BLaER1 treated with 17β-estradiol and CSF1 and Interleukin-3, amounts not matched to agents 10 nM and 100 nM (cell line): ENCODE measurements around the gene SOHLH1.
A peak's percentile ranks its signal among the peaks of the same experiment; 100 is the strongest.

Experiments
- H3K27ac ChIP-seq, 11 experiments: shearing (Covaris generic); formaldehyde crosslinking; 2 replicates each; pipeline ENCODE4 v1.8.1; 2022
- H3K27me3 ChIP-seq, 11 experiments: shearing (Covaris generic); formaldehyde crosslinking; 2 replicates each; pipeline ENCODE4 v1.8.1; 2022
- H3K36me3 ChIP-seq, 11 experiments: shearing (Covaris generic); formaldehyde crosslinking; 2 replicates each; pipeline ENCODE4 v1.8.1; 2022
- H3K4me1 ChIP-seq, 10 experiments: shearing (Covaris generic); formaldehyde crosslinking; 2 replicates each; pipeline ENCODE4 v1.8.1; 2022
- H3K4me2 ChIP-seq, 11 experiments: shearing (Covaris generic); formaldehyde crosslinking; 2 replicates each; pipeline ENCODE4 v1.8.1; 2022
- H3K4me3 ChIP-seq, 10 experiments: shearing (Covaris generic); formaldehyde crosslinking; 2 replicates each; pipeline ENCODE4 v1.8.1; 2022
- H3K9ac ChIP-seq, 11 experiments: shearing (Covaris generic); formaldehyde crosslinking; 2 replicates each; pipeline ENCODE4 v1.8.1; 2022
- H3K9me3 ChIP-seq, 11 experiments: shearing (Covaris generic); formaldehyde crosslinking; replicated peaks in 1 of 11; 2 replicates each; pipeline ENCODE4 v1.8.1; 2022
- H4K20me1 ChIP-seq, 11 experiments: shearing (Covaris generic); formaldehyde crosslinking; 2 replicates each; pipeline ENCODE4 v1.8.1; 2022
- Cebpa-rat ChIP-seq, 11 experiments: shearing (Covaris generic); IDR thresholded peaks; 2 replicates each; pipeline ENCODE4 v1.8.1; 2022

The SOHLH1 gene

GRCh38 chr9:135657416-135657815 lies 41.9 kb downstream of the SOHLH1 start:
- Histone ChIP-seq H3K27ac (no peak overlapping the region), H3K4me3 (no peak overlapping the region), H3K9me3 (peaks cover 17 to 22% (median 19%) of the 10 kb centered on the region in 11 experiments), H3K27me3 (no peaks in the 10 kb centered on the region), H3K9ac (no peak overlapping the region), H3K36me3 (no peaks in the 10 kb centered on the region), H3K4me2 (no peak overlapping the region), H3K4me1 (0 out of 20 replicates have a peak, but pooled peaks cover 0 to 6% (median 0%) of the 10 kb centered on the region in 10 experiments), H4K20me1 (no peaks in the 10 kb centered on the region)
- no peak for TF ChIP-seq Cebpa-rat (IDR thresholded peaks at IDR 0.05)

DNA sequence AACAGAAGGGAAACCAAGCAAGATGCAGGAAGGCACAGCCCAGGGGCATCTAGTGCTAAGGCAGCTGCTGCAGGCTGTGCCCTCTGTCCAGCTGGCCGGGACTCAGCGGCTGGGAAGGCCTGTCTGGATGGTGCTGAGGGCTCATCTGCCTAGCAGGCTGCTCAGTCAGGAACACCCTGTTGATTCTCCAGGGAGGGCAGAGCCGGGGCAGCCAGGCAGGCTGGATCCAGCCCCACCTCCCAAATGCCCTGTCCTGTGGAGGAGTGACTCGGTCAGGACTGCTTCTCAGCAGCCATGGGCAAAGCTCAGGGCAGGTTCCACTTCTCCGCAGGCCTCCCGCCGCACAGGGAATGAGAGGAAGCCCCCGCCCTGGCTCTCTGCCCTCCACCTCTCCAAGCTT lies 44.0 kb downstream of the SOHLH1 start:
- no peaks in the 10 kb centered on the region for H4K20me1 ChIP-seq
- no peak for TF ChIP-seq Cebpa-rat (IDR thresholded peaks at IDR 0.05)
- H3K4me1 ChIP-seq: 0 out of 20 replicates have a peak, but pooled peaks cover 0 to 6% (median 0%) of the 10 kb centered on the region in 10 experiments
- no peaks in the 10 kb centered on the region for H3K27me3 ChIP-seq
- no peak overlapping the region for H3K27ac ChIP-seq
- no peaks in the 10 kb centered on the region for H3K36me3 ChIP-seq
- H3K9ac ChIP-seq: no peak overlapping the region
- no peak overlapping the region for H3K4me3 ChIP-seq
- 0 out of 22 replicates have a peak overlapping the region, but pooled peaks of 1 of the 11 experiments have one; percentile 3 for H3K4me2 ChIP-seq
- peaks cover 34 to 40% (median 37%) of the 10 kb centered on the region in 11 experiments for H3K9me3 ChIP-seq

- H3K9me3 ChIP-seq: peaks cover 83 to 89% (median 86%) of the 10 kb centered on the region in 11 experiments
- TF ChIP-seq Cebpa-rat (IDR thresholded peaks at IDR 0.05): no peak
- no peak overlapping the region for H3K4me3 ChIP-seq
- no peaks in the 10 kb centered on the region for H4K20me1 ChIP-seq
- H3K27ac ChIP-seq: no peak overlapping the region
- H3K9ac ChIP-seq: no peak overlapping the region
- H3K36me3 ChIP-seq: no peaks in the 10 kb centered on the region; a peak in 2 of 22 replicates
- H3K27me3 ChIP-seq: no peaks in the 10 kb centered on the region
- H3K4me2 ChIP-seq: no peak overlapping the region
- 0 out of 20 replicates have a peak, but pooled peaks cover 0 to 3% (median 0%) of the 10 kb centered on the region in 10 experiments for H3K4me1 ChIP-seq
Observed at GRCh38 chr9:135650408-135650807, 48.9 kb downstream of the SOHLH1 start.

DNA sequence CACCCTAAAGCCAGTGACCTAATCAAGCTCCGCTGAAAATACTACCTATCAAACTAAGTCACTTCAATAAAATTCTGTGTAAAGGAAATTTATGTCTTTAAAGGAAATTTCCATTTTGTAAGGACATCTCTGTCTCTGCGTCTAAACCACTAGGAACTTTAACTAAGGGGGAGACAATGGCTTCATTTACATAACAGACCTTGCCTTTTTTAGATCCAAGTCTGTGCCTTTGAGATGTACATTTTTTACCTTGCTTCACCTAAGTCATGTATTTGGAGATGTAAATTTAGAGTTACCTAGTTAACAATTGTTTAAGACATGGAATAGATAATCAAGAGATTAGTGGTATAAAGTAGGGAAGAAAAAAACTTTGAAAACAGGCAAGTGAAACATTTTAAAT lies 49.8 kb downstream of the SOHLH1 start:
- H3K4me3 ChIP-seq: no peak overlapping the region
- H3K9ac ChIP-seq: no peak overlapping the region
- H3K27ac ChIP-seq: no peak overlapping the region
- H3K36me3 ChIP-seq: no peaks in the 10 kb centered on the region; a peak in 2 of 22 replicates
- peaks cover 92 to 98% (median 94%) of the 10 kb centered on the region in 11 experiments for H3K9me3 ChIP-seq
- no peak overlapping the region for H3K4me2 ChIP-seq
- no peaks in the 10 kb centered on the region for H3K27me3 ChIP-seq
- no peak for TF ChIP-seq Cebpa-rat (IDR thresholded peaks at IDR 0.05)
- H3K4me1 ChIP-seq: no peaks in the 10 kb centered on the region
- H4K20me1 ChIP-seq: no peaks in the 10 kb centered on the region

- Histone ChIP-seq H3K4me3 (peak overlapping the region in 1 of 10 experiments; percentile 21; a peak in 1 of 20 replicates), H3K9me3 (peaks cover 93 to 99% (median 97%) of the 10 kb centered on the region in 11 experiments), H3K27me3 (no peaks in the 10 kb centered on the region), H3K9ac (no peak overlapping the region), H3K4me2 (no peak overlapping the region), H3K4me1 (no peaks in the 10 kb centered on the region), H3K27ac (no peak overlapping the region), H3K36me3 (no peaks in the 10 kb centered on the region; a peak in 2 of 22 replicates), H4K20me1 (no peaks in the 10 kb centered on the region)
- no peak for TF ChIP-seq Cebpa-rat (IDR thresholded peaks at IDR 0.05)
Observed at GRCh38 chr9:135648494-135649410, 50.5 kb downstream of the SOHLH1 start.

DNA sequence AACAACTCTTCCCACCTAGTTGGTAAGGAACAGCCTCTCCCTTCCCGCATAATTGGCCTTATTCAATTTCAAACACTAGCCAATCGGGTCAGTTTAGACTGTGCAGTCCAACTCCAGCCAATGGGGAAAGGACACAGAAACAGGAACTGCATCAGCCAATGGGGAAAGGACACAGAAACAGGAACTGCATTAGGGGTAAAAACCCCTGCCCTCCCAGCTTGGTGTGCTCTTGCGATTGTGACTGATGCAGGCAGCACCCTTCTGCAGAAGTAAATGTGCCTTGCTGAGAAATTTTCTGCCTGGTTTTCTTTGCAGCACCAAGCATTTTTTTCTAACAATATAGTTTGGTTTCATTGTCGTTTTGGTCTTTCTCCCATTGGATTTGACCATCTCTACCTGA lies 51.4 kb downstream of the SOHLH1 start:
- H3K9me3 ChIP-seq: peaks cover 90 to 99% (median 95%) of the 10 kb centered on the region in 11 experiments
- no peak overlapping the region; a peak in 1 of 20 replicates for H3K4me3 ChIP-seq
- no peaks in the 10 kb centered on the region for H4K20me1 ChIP-seq
- no peak for TF ChIP-seq Cebpa-rat (IDR thresholded peaks at IDR 0.05)
- H3K27me3 ChIP-seq: no peaks in the 10 kb centered on the region
- no peak overlapping the region for H3K27ac ChIP-seq
- H3K36me3 ChIP-seq: no peaks in the 10 kb centered on the region; a peak in 2 of 22 replicates
- no peak overlapping the region for H3K4me2 ChIP-seq
- no peak overlapping the region for H3K9ac ChIP-seq
- peaks cover 0 to 3% (median 0%) of the 10 kb centered on the region in 10 experiments; a peak in 2 of 20 replicates for H3K4me1 ChIP-seq

- Histone ChIP-seq H3K36me3 (no peaks in the 10 kb centered on the region; a peak in 2 of 22 replicates), H3K27me3 (no peaks in the 10 kb centered on the region), H3K4me2 (no peak overlapping the region), H3K4me1 (peaks cover 0 to 10% (median 8%) of the 10 kb centered on the region in 10 experiments; a peak in 11 of 20 replicates), H3K9ac (no peak overlapping the region), H3K4me3 (no peak overlapping the region), H3K9me3 (peaks cover 62 to 91% (median 67%) of the 10 kb centered on the region in 11 experiments), H4K20me1 (no peaks in the 10 kb centered on the region), H3K27ac (no peak overlapping the region)
- TF ChIP-seq Cebpa-rat (IDR thresholded peaks at IDR 0.05): no peak
Observed at GRCh38 chr9:135644631-135645218, 54.6 kb downstream of the SOHLH1 start.
